GM18909 (cell line): ENCODE data around the gene ZNRF3.

Experiments
- ATAC-seq: cut with Tn5 transposase; IDR thresholded peaks from one replicate; pipeline ENCODE4 v1.9.1; 2021; ENCODE audit warnings: mild to moderate bottlenecking; ENCODE audit not compliant: unreplicated experiment, poor library complexity

Gene ZNRF3

DNA sequence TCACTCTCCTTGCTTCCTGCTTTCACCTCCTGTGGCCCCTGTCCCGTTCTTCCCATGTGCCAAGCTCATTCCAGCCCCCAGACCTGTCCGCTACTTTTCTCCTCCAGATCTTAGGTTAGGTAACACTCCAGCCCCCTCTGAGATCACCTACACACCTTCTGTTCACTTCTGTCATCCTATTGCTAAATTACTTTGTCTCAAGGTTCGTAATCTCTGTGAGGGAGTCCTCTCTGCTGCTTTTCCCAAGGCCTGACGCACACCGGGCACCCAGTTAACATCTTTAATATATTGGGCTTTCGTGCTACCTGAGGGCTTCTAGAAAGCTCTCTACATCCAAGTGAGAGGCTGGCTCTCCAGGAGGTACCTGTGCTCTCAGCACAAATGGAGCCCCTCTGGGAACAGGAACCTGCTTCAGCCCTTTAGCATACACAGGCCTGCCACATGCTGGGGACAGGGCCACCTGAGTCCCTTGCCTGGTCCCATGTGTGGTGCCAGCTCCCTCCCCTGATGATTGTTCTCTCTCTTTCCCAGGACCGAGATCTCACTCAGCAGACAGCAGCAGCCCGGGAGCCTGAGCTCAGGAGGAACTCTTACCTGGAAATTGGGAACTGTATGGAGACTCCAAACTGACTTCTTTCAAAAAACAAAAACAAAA is 169.8 kb downstream of the ZNRF3 start:
- no peak for ATAC-seq

GRCh38 chr22:29054251-29054767 is 170.9 kb downstream of the ZNRF3 start:
- no peak for ATAC-seq

GRCh38 chr22:29055192-29055830 is 171.9 kb downstream of the ZNRF3 start:
- ATAC-seq: no peak

- no peak for ATAC-seq
Observed at GRCh38 chr22:29056472-29056871, 173.1 kb downstream of the ZNRF3 start.

GRCh38 chr22:29060251-29060869 is 177.0 kb downstream of the ZNRF3 start:
- no peak for ATAC-seq

DNA sequence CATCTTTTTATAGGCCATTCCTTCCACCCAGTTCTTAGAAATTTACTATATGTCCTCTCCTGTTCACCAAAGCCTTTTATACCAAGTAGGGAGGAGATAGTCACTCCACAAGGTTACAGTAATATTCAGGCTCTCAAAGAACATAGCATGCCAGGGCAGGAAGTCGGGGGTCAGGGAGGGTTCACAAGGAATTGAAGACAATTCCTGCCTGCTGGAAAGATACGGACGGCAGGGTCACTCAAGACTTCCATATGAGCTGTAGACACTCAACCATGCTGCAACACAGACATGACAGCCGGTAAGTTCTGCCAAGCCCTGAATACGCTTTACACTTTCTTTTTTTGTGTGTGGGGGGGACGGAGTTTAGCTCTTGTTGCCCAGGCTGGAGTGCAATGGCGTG is 177.6 kb downstream of the ZNRF3 start:
- ATAC-seq: no peak

DNA sequence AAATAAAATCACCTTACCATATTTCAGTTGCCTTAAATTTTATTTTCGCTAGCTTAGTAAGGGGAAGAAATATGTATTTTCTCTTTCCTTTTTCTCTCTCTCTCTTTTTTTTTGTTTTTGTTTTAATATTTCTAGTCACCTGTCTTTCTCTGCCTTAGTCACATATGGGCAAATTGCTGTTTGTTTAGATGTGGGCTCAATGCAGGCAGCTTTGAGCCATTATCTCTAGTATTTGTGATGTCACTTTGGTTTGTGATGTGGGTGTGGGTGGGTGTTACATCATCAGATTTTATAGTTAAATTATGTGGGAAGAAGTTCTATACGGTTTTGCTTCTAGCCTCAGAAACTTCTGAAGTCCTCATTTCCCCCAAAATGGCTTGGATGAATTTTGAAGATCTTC is 178.4 kb downstream of the ZNRF3 start, which contains the start of gene C22orf31:
Gene C22orf31 (minus strand): TSS at position 59 of the 400 bp plus-strand sequence. CDS start 39 bp downstream, at position 20.
- ATAC-seq: no peak

DNA sequence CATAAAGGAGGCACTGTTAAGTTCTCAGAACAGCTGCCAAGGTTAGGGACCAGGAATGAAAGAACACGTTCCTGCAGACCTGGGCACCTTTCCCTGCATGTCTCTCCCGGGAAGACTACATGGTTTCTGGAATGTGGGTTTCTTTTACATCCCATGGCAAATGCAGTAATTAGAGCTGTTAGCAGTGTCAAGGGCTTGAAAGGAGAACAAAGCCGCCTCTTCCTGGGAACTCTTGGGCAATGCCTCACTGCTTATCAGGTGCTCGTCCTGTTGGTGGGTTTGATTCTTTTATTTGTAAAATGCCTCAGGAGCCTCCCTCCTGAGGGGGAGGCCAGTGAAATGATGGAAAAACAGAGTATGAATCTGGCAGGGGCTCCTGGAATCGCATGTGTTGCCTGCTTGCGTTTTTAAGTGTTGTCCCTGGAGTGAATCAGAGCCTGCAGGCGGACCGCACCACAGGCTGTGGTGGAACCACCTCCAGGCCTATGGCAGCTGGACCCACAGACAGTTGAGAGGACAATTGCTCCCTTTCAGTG is 179.0 kb downstream of the ZNRF3 start:
- no peak for ATAC-seq

DNA sequence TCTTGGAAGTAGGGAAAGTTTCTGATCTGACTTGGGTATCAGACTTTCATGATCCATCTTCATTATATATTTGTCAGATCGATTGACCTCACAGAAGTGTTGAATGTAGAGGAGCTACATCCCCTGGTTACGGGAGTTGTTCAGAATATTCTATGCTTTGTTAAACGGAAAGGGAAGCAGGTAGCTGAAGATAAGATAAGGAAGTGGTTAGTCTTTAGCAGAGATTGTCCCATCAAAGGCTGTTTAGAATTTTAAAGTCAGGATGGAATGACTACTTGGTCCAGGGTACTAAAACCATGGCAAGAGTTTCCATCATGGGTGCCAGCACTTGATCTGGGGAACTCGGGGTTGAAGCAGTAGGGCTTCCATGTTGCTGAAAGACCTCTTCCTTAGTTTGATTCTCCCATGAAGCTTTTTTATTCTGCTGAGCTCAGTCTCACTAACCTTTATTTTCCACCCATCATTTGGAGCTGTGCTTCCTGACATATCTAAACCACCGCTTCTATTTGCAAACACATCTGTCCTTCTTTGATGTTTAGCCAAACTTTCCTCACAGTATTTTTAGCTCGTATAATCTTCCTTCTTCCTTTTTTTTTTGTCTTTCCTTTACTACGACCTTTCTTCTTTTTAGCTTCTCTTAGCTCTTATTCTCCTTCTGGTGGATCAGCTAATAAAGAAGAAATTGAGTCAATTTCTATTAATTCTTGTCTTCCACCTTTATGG is 182.3 kb downstream of the ZNRF3 start:
- no peak for ATAC-seq

DNA sequence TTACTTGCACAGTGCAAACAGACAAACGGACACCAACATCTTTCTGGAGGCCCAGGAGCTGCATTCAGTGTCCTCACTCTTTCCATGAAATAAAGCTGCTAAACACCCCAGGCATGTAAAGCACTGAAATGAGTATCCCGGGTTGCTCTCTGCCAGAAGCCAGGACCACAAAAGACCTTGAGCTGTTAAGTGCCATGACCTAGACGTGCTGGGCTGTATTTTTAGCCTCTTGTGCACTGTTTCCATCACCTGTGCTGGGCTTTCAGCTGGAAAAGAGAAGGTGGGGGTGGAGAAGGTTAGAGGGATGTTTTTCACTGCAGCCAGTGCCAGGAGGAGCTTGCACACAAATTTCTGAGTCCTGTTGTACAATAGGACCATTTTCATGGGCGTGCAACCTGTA is 186.1 kb downstream of the ZNRF3 start:
- no peak for ATAC-seq

DNA sequence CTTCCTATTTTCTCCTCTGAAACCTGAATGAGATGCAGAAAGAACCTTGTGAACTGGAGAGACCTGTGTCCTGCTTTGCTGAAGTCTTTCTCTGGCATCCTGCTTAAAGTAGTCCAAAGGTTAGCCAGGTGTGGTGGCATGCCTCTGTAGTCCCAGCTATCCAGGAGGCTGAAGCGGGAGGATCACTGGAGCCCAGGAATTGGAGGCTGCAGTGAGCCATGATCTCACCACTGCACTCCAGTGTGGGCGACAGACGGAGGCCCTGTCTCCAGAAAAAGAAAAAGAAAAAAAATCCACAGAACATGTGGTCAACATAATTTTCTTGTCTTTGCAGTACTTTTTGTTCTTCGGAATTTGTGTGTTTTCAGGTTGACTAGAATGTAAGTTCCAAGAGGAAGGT is 187.1 kb downstream of the ZNRF3 start:
- ATAC-seq: no peak

DNA sequence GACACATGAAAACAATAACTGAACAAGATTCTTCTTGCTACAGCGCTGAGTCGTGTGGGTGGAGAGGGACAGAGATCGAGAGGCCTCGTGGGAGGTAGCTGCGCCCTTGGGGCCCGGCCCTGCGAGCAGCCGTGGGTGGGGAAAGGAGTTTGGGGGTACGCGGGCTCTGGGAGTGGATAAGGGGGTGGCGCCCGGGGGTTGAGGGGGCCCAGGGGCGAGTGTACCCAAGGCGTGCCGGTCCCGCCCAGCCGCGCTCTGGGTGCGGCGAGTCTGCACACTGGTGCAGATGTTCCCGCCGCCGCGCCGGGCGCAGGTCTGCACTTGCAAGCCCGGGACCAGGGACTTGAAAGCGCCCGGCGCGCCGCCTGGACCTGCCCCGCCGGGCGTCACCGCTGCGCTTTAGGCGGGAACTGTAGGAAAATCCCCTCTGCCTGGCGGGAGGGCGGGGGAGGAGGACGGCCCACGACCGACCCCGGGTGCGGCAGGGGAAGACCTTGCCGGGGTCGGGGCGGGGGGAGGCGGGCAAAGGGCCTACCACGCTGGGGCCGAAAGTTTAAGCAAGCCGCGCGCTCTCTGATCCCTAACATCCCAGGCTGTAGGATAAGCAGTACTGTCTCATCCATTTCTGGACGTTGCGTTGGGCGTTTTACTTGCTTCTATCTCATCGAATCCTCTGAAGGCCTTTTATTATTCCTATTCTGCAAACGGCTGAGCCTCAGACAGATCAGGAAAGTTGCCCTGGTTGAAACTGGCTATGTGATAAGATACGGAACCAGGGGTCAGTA is 188.1 kb downstream of the ZNRF3 start:
- no peak for ATAC-seq

- ATAC-seq: peak; percentile 82
Observed at GRCh38 chr22:29072193-29072978, 189.0 kb downstream of the ZNRF3 start.

GRCh38 chr22:29072979-29073617 is 189.7 kb downstream of the ZNRF3 start, which contains the start of gene KREMEN1:
Gene KREMEN1, plus strand, starts transcription at chr22:29073035. Its CDS starts 96 bp downstream, at chr22:29073131.
- ATAC-seq: peak; percentile 25

GRCh38 chr22:29073618-29074275 is 190.4 kb downstream of the ZNRF3 start:
- no peak for ATAC-seq

GRCh38 chr22:29074276-29074772 is 191.0 kb downstream of the ZNRF3 start:
- no peak for ATAC-seq

DNA sequence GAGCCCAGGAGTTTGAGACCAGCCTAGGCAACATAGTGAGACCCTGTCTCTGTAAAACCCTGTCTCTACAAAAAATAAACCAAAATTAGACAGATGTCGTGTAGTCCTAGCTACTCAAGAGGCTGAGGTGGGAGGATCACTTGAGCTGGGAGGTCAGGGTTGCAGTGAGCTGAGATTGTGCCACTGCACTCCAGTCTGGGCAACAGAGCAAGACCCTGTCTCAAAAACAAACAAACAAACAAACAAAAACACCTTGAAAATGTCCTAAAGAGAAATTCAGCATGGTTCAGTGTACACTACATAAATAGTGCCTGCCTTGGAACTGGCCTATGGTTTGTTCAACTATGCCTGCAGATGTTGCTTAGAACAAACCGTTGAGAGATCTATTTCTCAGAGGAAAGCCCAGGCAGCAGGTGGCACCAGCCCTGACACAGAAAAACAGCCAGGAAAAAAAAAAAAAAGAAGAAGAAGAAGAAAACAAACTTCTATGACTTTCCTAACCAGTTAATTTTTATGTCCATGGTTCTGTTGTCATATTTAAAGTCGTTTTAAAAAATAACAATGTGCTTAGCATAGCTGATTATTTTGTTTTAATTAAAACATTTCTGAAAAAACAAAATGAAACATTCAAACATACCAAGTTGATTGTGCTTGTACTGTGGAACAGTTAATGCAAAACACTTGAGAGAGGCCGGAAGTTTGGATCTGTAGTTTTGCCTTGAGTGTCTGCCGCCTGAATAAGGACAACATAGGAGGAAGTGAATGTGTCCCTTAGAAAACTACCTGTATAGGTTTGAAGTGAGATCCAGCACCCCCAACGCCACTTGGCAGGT is 194.9 kb downstream of the ZNRF3 start:
- ATAC-seq: no peak
